ENCODE measurements around the gene KIAA1217. TPM values are rescaled to one million over a fixed set of nuclear protein-coding genes. Genes with fewer than 3 reads are reported as not detected.
"Not testable (repeated sequence)": the region's sequence is repeated elsewhere in the genome, so short reads cannot be mapped to it uniquely, and the experiment has no call there.

Gene KIAA1217
- polyA plus RNA-seq, 2 of the 4 experiments (the other 2 are of a cell fraction) = 1.5 to 2.7 TPM

- CTCF ChIA-PET = interaction anchor here (1.2 kb wide), 1 partner anchor 137 kb away, joined by 3 read pairs; no protein-coding TSS in a partner anchor
- Histone ChIP-seq H3K27ac (no peak overlapping the region), H3K4me1 (no peaks in the 10 kb centered on the region), H3K4me2 (no peak overlapping the region), H3K4me3 (no peak overlapping the region), H3K9me3 (no peaks in the 10 kb centered on the region)
- FAIRE-seq = no peak
- ATAC-seq = no peak
- no peak for TF ChIP-seq EP300 (IDR thresholded peaks at IDR 0.05)
- TF ChIP-seq FOXS1 (CRISPR knock-in tag; IDR thresholded peaks at IDR 0.05) = no peak
- no peak for TF ChIP-seq HOXA7 (CRISPR knock-in tag; IDR thresholded peaks at IDR 0.05)
- no peak for TF ChIP-seq ZSCAN20 (CRISPR knock-in tag; IDR thresholded peaks at IDR 0.05)
- TF ChIP-seq CBX2 (IDR thresholded peaks at IDR 0.05; ENCODE audit: borderline replicate concordance, low read depth) = no peak
- TF ChIP-seq POLR2A (IDR thresholded peaks at IDR 0.05; ENCODE audit: low read length) = no peak
- TF ChIP-seq EHF (CRISPR knock-in tag; IDR thresholded peaks at IDR 0.05) = no peak
- no peak for TF ChIP-seq PBX3 (IDR thresholded peaks at IDR 0.05)
- TF ChIP-seq RNF2 (IDR thresholded peaks at IDR 0.05; ENCODE audit: borderline replicate concordance, low read depth) = no peak
- TF ChIP-seq HMGXB4 (CRISPR knock-in tag; IDR thresholded peaks at IDR 0.05; ENCODE audit: borderline replicate concordance) = no peak
- TF ChIP-seq, protein P1, sequence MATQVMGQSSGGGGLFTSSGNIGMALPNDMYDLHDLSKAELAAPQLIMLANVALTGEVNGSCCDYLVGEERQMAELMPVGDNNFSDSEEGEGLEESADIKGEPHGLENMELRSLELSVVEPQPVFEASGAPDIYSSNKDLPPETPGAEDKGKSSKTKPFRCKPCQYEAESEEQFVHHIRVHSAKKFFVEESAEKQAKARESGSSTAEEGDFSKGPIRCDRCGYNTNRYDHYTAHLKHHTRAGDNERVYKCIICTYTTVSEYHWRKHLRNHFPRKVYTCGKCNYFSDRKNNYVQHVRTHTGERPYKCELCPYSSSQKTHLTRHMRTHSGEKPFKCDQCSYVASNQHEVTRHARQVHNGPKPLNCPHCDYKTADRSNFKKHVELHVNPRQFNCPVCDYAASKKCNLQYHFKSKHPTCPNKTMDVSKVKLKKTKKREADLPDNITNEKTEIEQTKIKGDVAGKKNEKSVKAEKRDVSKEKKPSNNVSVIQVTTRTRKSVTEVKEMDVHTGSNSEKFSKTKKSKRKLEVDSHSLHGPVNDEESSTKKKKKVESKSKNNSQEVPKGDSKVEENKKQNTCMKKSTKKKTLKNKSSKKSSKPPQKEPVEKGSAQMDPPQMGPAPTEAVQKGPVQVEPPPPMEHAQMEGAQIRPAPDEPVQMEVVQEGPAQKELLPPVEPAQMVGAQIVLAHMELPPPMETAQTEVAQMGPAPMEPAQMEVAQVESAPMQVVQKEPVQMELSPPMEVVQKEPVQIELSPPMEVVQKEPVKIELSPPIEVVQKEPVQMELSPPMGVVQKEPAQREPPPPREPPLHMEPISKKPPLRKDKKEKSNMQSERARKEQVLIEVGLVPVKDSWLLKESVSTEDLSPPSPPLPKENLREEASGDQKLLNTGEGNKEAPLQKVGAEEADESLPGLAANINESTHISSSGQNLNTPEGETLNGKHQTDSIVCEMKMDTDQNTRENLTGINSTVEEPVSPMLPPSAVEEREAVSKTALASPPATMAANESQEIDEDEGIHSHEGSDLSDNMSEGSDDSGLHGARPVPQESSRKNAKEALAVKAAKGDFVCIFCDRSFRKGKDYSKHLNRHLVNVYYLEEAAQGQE (IDR thresholded peaks at IDR 0.05) = no peak
- TF ChIP-seq, protein P2, sequence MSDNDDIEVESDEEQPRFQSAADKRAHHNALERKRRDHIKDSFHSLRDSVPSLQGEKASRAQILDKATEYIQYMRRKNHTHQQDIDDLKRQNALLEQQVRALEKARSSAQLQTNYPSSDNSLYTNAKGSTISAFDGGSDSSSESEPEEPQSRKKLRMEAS (IDR thresholded peaks at IDR 0.05) = no peak
- no peak for TF ChIP-seq KDM5A (IDR thresholded peaks at IDR 0.05)
- TF ChIP-seq HES2 (IDR thresholded peaks at IDR 0.05) = no peak
- TF ChIP-seq RAD21 (conservative IDR thresholded peaks at IDR 0.05 in 1 of 2, IDR thresholded peaks at IDR 0.05 in 1 of 2) = no peak
- TF ChIP-seq ZFP36 (IDR thresholded peaks at IDR 0.05; ENCODE audit: borderline replicate concordance, partially characterized antibody) = no peak
- no peak for TF ChIP-seq GATA3 (IDR thresholded peaks at IDR 0.05; ENCODE audit: borderline replicate concordance)
- TF ChIP-seq, protein P3, sequence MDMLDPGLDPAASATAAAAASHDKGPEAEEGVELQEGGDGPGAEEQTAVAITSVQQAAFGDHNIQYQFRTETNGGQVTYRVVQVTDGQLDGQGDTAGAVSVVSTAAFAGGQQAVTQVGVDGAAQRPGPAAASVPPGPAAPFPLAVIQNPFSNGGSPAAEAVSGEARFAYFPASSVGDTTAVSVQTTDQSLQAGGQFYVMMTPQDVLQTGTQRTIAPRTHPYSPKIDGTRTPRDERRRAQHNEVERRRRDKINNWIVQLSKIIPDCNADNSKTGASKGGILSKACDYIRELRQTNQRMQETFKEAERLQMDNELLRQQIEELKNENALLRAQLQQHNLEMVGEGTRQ (IDR thresholded peaks at IDR 0.05) = no peak
- POLR2A ChIA-PET = no interaction called here
- DNase-seq (ENCODE audit: low read depth in 1 of 2, low spot score in 1 of 2) = no peak
Observed at GRCh38 chr10:24333736-24334135, 124.8 kb downstream of the KIAA1217 start.

- H3K9me3 ChIP-seq = no peaks in the 10 kb centered on the region
- DNase-seq (ENCODE audit: low read depth in 1 of 2, low spot score in 1 of 2) = no peak
- no peaks in the 10 kb centered on the region for H3K4me1 ChIP-seq
- POLR2A ChIA-PET = no interaction called here
- CTCF ChIA-PET = interaction anchor here (1.2 kb wide), 1 partner anchor 138 kb away, joined by 3 read pairs; no protein-coding TSS in a partner anchor
- 6% methylated on average over 1 of the region's 1 CpG for WGBS (ENCODE audit: missing lambda C conversion rate)
- TF ChIP-seq CBX2 (IDR thresholded peaks at IDR 0.05; ENCODE audit: borderline replicate concordance, low read depth) (no peak), ZFP36 (IDR thresholded peaks at IDR 0.05; ENCODE audit: borderline replicate concordance, partially characterized antibody) (no peak)
- no peak for FAIRE-seq
- no peak for ATAC-seq
- H3K4me3 ChIP-seq = no peak overlapping the region
- no peak overlapping the region for H3K27ac ChIP-seq
- no peak overlapping the region for H3K4me2 ChIP-seq
Observed at GRCh38 chr10:24334279-24334939, 125.5 kb downstream of the KIAA1217 start.

GRCh38 chr10:24337723-24338122 lies 128.8 kb downstream of the KIAA1217 start:
- H3K4me1 ChIP-seq; ATAC-seq; POLR2A ChIA-PET; DNase-seq (ENCODE audit: low read depth in 1 of 2, low spot score in 1 of 2); H3K9me3 ChIP-seq; FAIRE-seq; H3K27ac ChIP-seq; H3K4me2 ChIP-seq; H3K4me3 ChIP-seq: not testable (repeated sequence)
- CTCF ChIA-PET = interaction anchor here (0.6 to 1.2 kb wide), 2 partner anchors 12 to 158 kb away, joined by 3 read pairs; no protein-coding TSS in a partner anchor
- 56% methylated on average over 7 of the region's 7 CpGs for WGBS (ENCODE audit: missing lambda C conversion rate)
